Central memory CD8-positive, alpha-beta T cell (primary cell): ENCODE data around the gene FXN.

ENCODE experiments used
- ATAC-seq: fragments of 150-1000 bp; cut with Tn5 transposase; replicated peaks from 2 replicates; pipeline ENCODE4 v1.10.0; 2022; ENCODE audit warnings: mild to moderate bottlenecking, moderate FRiP score, moderate number of reproducible peaks; ENCODE audit not compliant: poor library complexity, severe bottlenecking; ENCODE audit errors: extremely low read depth
- DNase-seq, 2 donors: peaks; one replicate each; pipeline ENCODE4 v3.0.0; 2021; ENCODE audit warnings: low spot score in 2 of 2
- H3K27ac Mint-ChIP-seq: one replicate; pipeline ENCODE4 v1.8.0; 2022; ENCODE audit warnings: low read depth, mild to moderate bottlenecking, moderate library complexity, mixed read lengths
- H3K27me3 Mint-ChIP-seq: one replicate; pipeline ENCODE4 v1.8.0; 2022; ENCODE audit warnings: mixed read lengths
- H3K36me3 Mint-ChIP-seq: one replicate; pipeline ENCODE4 v1.8.0; 2022; ENCODE audit warnings: mild to moderate bottlenecking, moderate library complexity, mixed read lengths; ENCODE audit not compliant: insufficient read depth
- H3K4me1 Mint-ChIP-seq: one replicate; pipeline ENCODE4 v1.8.0; 2022; ENCODE audit warnings: mixed read lengths
- H3K4me3 Mint-ChIP-seq: one replicate; pipeline ENCODE4 v1.8.0; 2022; ENCODE audit warnings: mild to moderate bottlenecking, moderate library complexity, mixed read lengths
- H3K9me3 Mint-ChIP-seq: one replicate; pipeline ENCODE4 v1.8.0; 2022; ENCODE audit warnings: mixed read lengths

FXN gene

GRCh38 chr9:69012696-69013381, 22.7 kb upstream of the FXN start:
- Mint-ChIP-seq H3K27me3 (peaks cover 30% of the 10 kb centered on the region), H3K4me3 (no peak overlapping the region), H3K9me3 (no peaks in the 10 kb centered on the region), H3K36me3 (no peaks in the 10 kb centered on the region), H3K27ac (no peak overlapping the region), H3K4me1 (peaks cover 7% of the 10 kb centered on the region)
- DNase-seq (no peak), ATAC-seq (no peak)

GRCh38 chr9:69013382-69013727, 22.2 kb upstream of the FXN start:
- Mint-ChIP-seq H3K9me3 (no peaks in the 10 kb centered on the region), H3K4me3 (no peak overlapping the region), H3K27ac (no peak overlapping the region), H3K36me3 (no peaks in the 10 kb centered on the region), H3K4me1 (peaks cover 7% of the 10 kb centered on the region), H3K27me3 (peaks cover 25% of the 10 kb centered on the region)
- no peak for ATAC-seq
- DNase-seq = no peak

- no peak for ATAC-seq
- peaks cover 7% of the 10 kb centered on the region for H3K4me1 Mint-ChIP-seq
- no peak within 1 kb of the TSS for H3K4me3 Mint-ChIP-seq
- no peaks in the 10 kb centered on the region for H3K36me3 Mint-ChIP-seq
- peaks cover 24% of the 10 kb centered on the region for H3K27me3 Mint-ChIP-seq
- no peak for DNase-seq
- no peak within 1 kb of the TSS for H3K27ac Mint-ChIP-seq
- H3K9me3 Mint-ChIP-seq = no peaks in the 10 kb centered on the region
These were observed 21.5 kb upstream of the FXN start, which contains the start of gene PRKACG for GRCh38 chr9:69014013-69014412. Gene PRKACG (minus strand): TSS chr9:69014113. CDS start chr9:69014092, 21 bp downstream.

- no peaks in the 10 kb centered on the region for H3K36me3 Mint-ChIP-seq
- no peak overlapping the region for H3K27ac Mint-ChIP-seq
- no peak for ATAC-seq
- H3K4me1 Mint-ChIP-seq = peaks cover 21% of the 10 kb centered on the region
- no peak for DNase-seq
- no peak overlapping the region for H3K4me3 Mint-ChIP-seq
- no peaks in the 10 kb centered on the region for H3K9me3 Mint-ChIP-seq
- H3K27me3 Mint-ChIP-seq = peaks cover 17% of the 10 kb centered on the region
These were observed 19.1 kb upstream of the FXN start for GRCh38 chr9:69016191-69017096.

GRCh38 chr9:69018737-69019136, 16.8 kb upstream of the FXN start:
- peaks cover 14% of the 10 kb centered on the region for H3K4me1 Mint-ChIP-seq
- no peak overlapping the region for H3K4me3 Mint-ChIP-seq

GRCh38 chr9:69019808-69020207, 15.7 kb upstream of the FXN start:
- Mint-ChIP-seq H3K4me3 (no peak overlapping the region), H3K9me3 (no peaks in the 10 kb centered on the region), H3K27me3 (peaks cover 9% of the 10 kb centered on the region), H3K4me1 (peaks cover 14% of the 10 kb centered on the region), H3K36me3 (no peaks in the 10 kb centered on the region), H3K27ac (peak overlapping the region; percentile 2)
- ATAC-seq = peak; percentile 95
- DNase-seq = no peak

More at GRCh38 chr9:69018737-69019136, 16.8 kb upstream of the FXN start:
- ATAC-seq (no peak), DNase-seq (no peak)
- Mint-ChIP-seq H3K36me3 (no peaks in the 10 kb centered on the region), H3K27me3 (peaks cover 8% of the 10 kb centered on the region), H3K27ac (no peak overlapping the region), H3K9me3 (no peaks in the 10 kb centered on the region)

- no peak for DNase-seq
- H3K27ac Mint-ChIP-seq = peak overlapping the region; percentile 2
- H3K4me3 Mint-ChIP-seq = no peak overlapping the region
- no peak for ATAC-seq
- H3K4me1 Mint-ChIP-seq = peaks cover 14% of the 10 kb centered on the region
- H3K36me3 Mint-ChIP-seq = no peaks in the 10 kb centered on the region
- no peaks in the 10 kb centered on the region for H3K9me3 Mint-ChIP-seq
- peaks cover 9% of the 10 kb centered on the region for H3K27me3 Mint-ChIP-seq
These were observed 15.0 kb upstream of the FXN start for GRCh38 chr9:69020301-69021145.

GRCh38 chr9:69023650-69024049, 11.9 kb upstream of the FXN start:
- DNase-seq (no peak), ATAC-seq (no peak)
- H3K36me3 Mint-ChIP-seq = no peaks in the 10 kb centered on the region
- H3K9me3 Mint-ChIP-seq = no peaks in the 10 kb centered on the region
- peaks cover 14% of the 10 kb centered on the region for H3K4me1 Mint-ChIP-seq
- H3K27ac Mint-ChIP-seq = no peak overlapping the region
- H3K4me3 Mint-ChIP-seq = no peak overlapping the region
- peaks cover 9% of the 10 kb centered on the region for H3K27me3 Mint-ChIP-seq

- ATAC-seq (peak; percentile 55), DNase-seq (no peak)
- Mint-ChIP-seq H3K36me3 (no peaks in the 10 kb centered on the region), H3K27me3 (peaks cover 9% of the 10 kb centered on the region), H3K4me3 (no peak overlapping the region), H3K27ac (no peak overlapping the region), H3K9me3 (no peaks in the 10 kb centered on the region), H3K4me1 (no peaks in the 10 kb centered on the region)
These were observed 8.0 kb upstream of the FXN start for GRCh38 chr9:69027355-69028097.

GRCh38 chr9:69028754-69029153, 6.8 kb upstream of the FXN start:
- peak; percentile 54 for ATAC-seq

GRCh38 chr9:69029535-69029934, 6.0 kb upstream of the FXN start:
- Mint-ChIP-seq H3K27me3 (no peaks in the 10 kb centered on the region), H3K4me3 (no peak overlapping the region), H3K4me1 (no peaks in the 10 kb centered on the region), H3K36me3 (no peaks in the 10 kb centered on the region), H3K27ac (no peak overlapping the region), H3K9me3 (no peaks in the 10 kb centered on the region)
- ATAC-seq = no peak
- no peak for DNase-seq

More at GRCh38 chr9:69028754-69029153, 6.8 kb upstream of the FXN start:
- Mint-ChIP-seq H3K4me3 (no peak overlapping the region), H3K27ac (no peak overlapping the region), H3K4me1 (no peaks in the 10 kb centered on the region), H3K36me3 (no peaks in the 10 kb centered on the region), H3K27me3 (peaks cover under 1% of the 10 kb centered on the region), H3K9me3 (no peaks in the 10 kb centered on the region)
- DNase-seq = no peak
